HCT116 (cell line): ENCODE measurements around the gene PTPN12.

Experiments used
- EGR1 ChIP-seq: IDR thresholded peaks from 2 replicates; pipeline ENCODE4 v1.6.1; 2012; ENCODE audit warnings: low read depth
- EZH2 ChIP-seq: fragments of 200-600 bp; sonication (generic); IDR thresholded peaks from 2 replicates; pipeline ENCODE4 v1.6.1; 2017; ENCODE audit warnings: antibody characterized with exemption, mixed run types
- FOSL1 ChIP-seq: IDR thresholded peaks from 2 replicates; pipeline ENCODE4 v1.6.1; 2012; ENCODE audit warnings: low read depth
- JUND ChIP-seq: IDR thresholded peaks from 2 replicates; pipeline ENCODE4 v1.6.1; 2012
- POLR2A ChIP-seq: IDR thresholded peaks from 2 replicates; pipeline ENCODE4 v1.7.0; 2011; ENCODE audit warnings: borderline replicate concordance; ENCODE audit not compliant: insufficient read depth, insufficient read length; ENCODE audit errors: extremely low read depth
- POLR2AphosphoS5 ChIP-seq: IDR thresholded peaks from 2 replicates; pipeline ENCODE4 v1.6.1; 2011; ENCODE audit warnings: mild to moderate bottlenecking, low read depth, low read length, moderate library complexity
- ZNF274 ChIP-seq: fragments of 200-500 bp; sonication (Bioruptor generic); IDR thresholded peaks from 2 replicates; pipeline ENCODE4 v1.6.1; 2014; ENCODE audit warnings: mild to moderate bottlenecking, low read depth, low read length, inconsistent platforms
- TF ChIP-seq, protein P1 (sequence below), 3 experiments: fragments of 200-600 bp in 1 of 3; sonication (generic) in 1 of 3; IDR thresholded peaks in 2 of 3; conservative IDR thresholded peaks in 1 of 3; 2 replicates each; pipeline ENCODE4 v1.5.1; 2012 to 2017; ENCODE audit warnings: low read depth in 2 of 3, low read length in 2 of 3, antibody characterized with exemption in 1 of 3, borderline replicate concordance in 1 of 3, control low read depth in 1 of 3, mild to moderate bottlenecking in 1 of 3, mixed read lengths in 1 of 3, mixed run types in 1 of 3, moderate library complexity in 1 of 3; ENCODE audit not compliant: insufficient read depth in 1 of 3
- TF ChIP-seq, protein P2 (sequence below): IDR thresholded peaks from 2 replicates; pipeline ENCODE4 v1.6.1; 2011; ENCODE audit warnings: mild to moderate bottlenecking, low read length, moderate library complexity; ENCODE audit not compliant: insufficient replicate concordance; ENCODE audit errors: extremely low read depth
- TF ChIP-seq, protein P3 (sequence below): IDR thresholded peaks from 2 replicates; pipeline ENCODE4 v1.6.1; 2012; ENCODE audit warnings: low read depth
- TF ChIP-seq, protein P4 (sequence below): IDR thresholded peaks from 2 replicates; pipeline ENCODE4 v1.6.1; 2012

- TF ChIP-seq, protein P1, sequence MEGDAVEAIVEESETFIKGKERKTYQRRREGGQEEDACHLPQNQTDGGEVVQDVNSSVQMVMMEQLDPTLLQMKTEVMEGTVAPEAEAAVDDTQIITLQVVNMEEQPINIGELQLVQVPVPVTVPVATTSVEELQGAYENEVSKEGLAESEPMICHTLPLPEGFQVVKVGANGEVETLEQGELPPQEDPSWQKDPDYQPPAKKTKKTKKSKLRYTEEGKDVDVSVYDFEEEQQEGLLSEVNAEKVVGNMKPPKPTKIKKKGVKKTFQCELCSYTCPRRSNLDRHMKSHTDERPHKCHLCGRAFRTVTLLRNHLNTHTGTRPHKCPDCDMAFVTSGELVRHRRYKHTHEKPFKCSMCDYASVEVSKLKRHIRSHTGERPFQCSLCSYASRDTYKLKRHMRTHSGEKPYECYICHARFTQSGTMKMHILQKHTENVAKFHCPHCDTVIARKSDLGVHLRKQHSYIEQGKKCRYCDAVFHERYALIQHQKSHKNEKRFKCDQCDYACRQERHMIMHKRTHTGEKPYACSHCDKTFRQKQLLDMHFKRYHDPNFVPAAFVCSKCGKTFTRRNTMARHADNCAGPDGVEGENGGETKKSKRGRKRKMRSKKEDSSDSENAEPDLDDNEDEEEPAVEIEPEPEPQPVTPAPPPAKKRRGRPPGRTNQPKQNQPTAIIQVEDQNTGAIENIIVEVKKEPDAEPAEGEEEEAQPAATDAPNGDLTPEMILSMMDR (IDR thresholded peaks at IDR 0.05 in 2 of 3, conservative IDR thresholded peaks at IDR 0.05 in 1 of 3; ENCODE audit: borderline replicate concordance in 1 of 3, insufficient read depth in 1 of 3, low read depth in 2 of 3, low read length in 2 of 3) = no peak
- TF ChIP-seq, protein P2, sequence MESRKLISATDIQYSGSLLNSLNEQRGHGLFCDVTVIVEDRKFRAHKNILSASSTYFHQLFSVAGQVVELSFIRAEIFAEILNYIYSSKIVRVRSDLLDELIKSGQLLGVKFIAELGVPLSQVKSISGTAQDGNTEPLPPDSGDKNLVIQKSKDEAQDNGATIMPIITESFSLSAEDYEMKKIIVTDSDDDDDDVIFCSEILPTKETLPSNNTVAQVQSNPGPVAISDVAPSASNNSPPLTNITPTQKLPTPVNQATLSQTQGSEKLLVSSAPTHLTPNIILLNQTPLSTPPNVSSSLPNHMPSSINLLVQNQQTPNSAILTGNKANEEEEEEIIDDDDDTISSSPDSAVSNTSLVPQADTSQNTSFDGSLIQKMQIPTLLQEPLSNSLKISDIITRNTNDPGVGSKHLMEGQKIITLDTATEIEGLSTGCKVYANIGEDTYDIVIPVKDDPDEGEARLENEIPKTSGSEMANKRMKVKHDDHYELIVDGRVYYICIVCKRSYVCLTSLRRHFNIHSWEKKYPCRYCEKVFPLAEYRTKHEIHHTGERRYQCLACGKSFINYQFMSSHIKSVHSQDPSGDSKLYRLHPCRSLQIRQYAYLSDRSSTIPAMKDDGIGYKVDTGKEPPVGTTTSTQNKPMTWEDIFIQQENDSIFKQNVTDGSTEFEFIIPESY = no peak
- TF ChIP-seq, protein P3, sequence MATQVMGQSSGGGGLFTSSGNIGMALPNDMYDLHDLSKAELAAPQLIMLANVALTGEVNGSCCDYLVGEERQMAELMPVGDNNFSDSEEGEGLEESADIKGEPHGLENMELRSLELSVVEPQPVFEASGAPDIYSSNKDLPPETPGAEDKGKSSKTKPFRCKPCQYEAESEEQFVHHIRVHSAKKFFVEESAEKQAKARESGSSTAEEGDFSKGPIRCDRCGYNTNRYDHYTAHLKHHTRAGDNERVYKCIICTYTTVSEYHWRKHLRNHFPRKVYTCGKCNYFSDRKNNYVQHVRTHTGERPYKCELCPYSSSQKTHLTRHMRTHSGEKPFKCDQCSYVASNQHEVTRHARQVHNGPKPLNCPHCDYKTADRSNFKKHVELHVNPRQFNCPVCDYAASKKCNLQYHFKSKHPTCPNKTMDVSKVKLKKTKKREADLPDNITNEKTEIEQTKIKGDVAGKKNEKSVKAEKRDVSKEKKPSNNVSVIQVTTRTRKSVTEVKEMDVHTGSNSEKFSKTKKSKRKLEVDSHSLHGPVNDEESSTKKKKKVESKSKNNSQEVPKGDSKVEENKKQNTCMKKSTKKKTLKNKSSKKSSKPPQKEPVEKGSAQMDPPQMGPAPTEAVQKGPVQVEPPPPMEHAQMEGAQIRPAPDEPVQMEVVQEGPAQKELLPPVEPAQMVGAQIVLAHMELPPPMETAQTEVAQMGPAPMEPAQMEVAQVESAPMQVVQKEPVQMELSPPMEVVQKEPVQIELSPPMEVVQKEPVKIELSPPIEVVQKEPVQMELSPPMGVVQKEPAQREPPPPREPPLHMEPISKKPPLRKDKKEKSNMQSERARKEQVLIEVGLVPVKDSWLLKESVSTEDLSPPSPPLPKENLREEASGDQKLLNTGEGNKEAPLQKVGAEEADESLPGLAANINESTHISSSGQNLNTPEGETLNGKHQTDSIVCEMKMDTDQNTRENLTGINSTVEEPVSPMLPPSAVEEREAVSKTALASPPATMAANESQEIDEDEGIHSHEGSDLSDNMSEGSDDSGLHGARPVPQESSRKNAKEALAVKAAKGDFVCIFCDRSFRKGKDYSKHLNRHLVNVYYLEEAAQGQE = no peak
- TF ChIP-seq POLR2A (no peak), POLR2AphosphoS5 (no peak), FOSL1 (no peak), EZH2 (no peak), JUND (no peak), ZNF274 (no peak), EGR1 (no peak)
- TF ChIP-seq, protein P4, sequence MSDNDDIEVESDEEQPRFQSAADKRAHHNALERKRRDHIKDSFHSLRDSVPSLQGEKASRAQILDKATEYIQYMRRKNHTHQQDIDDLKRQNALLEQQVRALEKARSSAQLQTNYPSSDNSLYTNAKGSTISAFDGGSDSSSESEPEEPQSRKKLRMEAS = no peak
Observed at GRCh38 chr7:77569514-77570232, 32.6 kb downstream of the PTPN12 start.
